NCI-H1105 treated with DMSO at 0.1 percent for 48 hours (cell line): Measurements from ENCODE around the gene DDR1.
"Not testable (repeated sequence)": the region's sequence is repeated elsewhere in the genome, so short reads cannot be mapped to it uniquely, and the experiment has no call there.

Experiments
- DNase-seq: peaks from one replicate; lab custom pipeline; 2025; lab: John Stamatoyannopoulos, UW

DDR1 gene

DNA sequence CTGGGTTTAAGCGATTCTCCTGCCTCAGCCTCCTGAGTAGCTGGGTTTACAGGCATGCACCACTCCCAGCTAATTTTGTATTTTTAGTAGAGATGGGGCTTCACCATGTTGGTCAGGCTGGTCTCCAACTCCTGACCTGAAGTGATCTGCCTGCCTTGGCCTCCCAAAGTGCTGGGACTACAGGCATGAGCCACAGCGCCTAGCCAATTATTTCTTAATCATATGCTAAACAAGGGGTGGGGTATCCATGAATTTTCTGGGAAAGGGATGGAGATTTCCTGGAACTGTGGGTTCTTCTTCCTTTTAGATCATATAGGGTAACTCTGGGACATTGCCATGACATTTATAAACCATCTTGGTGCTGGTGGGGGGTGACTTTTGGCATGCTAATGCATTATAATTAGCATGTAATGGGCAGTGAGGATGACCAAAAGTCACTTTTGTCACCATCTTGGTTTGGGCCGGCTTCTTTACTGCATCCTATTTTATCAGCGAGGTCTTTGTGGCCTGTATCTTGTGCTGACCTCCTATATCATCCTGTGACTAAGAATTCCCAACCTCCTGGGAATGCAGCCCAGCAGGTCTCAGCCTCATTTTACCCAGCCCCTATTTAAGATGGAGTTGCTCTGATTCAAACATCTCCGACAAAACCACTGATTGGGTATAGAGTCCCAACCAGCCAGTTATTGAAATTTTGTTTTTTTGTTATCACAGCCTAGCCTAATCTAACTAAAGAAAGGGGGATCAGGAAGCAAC is 29.9 kb upstream of the DDR1 start:
- no peak for DNase-seq

DNA sequence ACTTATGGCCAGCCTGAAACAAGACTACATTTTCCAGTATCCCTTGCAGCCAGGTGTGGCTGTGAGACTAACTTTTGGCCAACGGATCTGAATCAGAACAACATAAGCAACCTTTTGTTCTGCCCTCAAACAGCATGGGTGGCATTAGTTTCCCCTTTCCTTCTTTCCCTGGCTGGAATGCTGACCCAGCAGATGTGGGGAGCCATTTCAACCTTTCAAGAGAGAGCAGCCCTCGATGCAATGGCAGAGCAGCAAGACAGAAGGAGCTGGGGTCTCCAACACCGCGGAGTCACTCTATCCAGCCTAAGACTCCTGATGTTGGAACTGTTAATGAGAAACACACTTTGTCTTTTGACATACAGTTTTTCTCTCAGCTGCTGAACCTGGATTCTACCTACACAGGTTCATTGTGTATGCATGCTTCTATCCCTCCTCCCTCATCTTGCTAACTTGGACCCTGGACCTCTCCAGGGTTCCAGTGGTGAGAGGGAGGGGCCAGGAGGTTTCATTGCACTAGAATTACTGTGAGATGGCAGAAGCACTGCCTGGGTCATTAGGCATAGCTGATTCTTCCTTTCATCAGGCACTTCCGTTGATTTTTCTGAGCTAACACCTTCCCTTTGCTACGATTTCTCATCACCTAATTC is 28.8 kb upstream of the DDR1 start:
- DNase-seq: no peak

DNA sequence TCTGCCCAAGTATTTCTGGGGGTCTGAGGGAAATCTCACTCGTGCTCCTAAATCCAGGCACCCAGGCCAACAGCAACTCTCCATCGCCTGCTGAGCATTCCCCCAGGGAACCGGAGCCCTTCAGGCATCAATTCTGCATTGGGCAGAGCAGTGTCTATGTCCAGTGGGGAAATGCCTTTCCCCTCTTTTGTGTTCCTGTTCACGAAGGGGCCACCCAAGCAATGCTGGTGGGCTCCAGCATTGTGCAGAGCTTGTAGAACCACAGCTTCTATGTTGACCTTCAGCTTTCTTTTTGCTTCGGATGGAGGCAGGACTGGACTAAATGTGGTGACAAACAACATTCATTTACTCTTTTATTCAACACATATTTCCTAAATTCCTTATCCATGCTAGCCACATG is 27.2 kb upstream of the DDR1 start:
- no peak for DNase-seq

DNA sequence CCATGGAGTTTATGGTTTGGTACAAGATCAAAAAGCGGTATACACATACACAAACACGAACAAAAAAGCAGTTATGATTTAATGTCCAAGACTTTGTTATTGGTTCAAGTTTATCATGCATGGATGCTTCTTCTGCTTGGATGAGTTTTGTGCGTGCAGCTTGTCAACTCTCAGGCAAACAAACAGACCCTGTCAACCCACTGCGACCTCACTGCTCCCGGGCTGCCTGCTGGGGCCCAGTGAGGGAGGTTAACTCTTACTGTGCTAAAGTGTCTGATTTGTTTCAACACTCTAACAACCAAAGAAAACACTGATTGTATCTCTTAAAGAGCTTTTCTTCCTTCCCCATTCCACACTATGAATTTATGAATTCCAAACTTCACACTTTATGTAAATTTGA is 26.8 kb upstream of the DDR1 start:
- DNase-seq: no peak

DNA sequence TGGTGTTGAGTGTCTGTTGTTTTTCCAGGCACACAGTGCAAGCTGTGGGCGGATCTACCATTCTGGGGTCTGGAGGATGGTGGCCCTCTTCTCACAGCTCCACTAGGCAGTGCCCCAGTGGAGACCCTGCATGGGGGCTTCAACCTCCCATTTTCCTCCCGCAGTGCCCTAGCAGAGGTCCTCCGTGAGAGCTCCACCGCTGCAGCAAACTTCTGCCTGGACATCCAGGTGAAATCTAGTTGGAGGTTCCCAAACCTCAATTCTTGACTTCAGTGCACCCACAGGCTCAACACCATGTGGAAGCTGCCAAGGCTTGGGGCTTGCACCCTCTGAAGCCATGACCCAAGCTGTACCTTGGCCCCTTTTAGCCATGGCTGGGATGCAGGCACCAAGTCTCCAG is 24.6 kb upstream of the DDR1 start:
- DNase-seq: not testable (repeated sequence)

DNA sequence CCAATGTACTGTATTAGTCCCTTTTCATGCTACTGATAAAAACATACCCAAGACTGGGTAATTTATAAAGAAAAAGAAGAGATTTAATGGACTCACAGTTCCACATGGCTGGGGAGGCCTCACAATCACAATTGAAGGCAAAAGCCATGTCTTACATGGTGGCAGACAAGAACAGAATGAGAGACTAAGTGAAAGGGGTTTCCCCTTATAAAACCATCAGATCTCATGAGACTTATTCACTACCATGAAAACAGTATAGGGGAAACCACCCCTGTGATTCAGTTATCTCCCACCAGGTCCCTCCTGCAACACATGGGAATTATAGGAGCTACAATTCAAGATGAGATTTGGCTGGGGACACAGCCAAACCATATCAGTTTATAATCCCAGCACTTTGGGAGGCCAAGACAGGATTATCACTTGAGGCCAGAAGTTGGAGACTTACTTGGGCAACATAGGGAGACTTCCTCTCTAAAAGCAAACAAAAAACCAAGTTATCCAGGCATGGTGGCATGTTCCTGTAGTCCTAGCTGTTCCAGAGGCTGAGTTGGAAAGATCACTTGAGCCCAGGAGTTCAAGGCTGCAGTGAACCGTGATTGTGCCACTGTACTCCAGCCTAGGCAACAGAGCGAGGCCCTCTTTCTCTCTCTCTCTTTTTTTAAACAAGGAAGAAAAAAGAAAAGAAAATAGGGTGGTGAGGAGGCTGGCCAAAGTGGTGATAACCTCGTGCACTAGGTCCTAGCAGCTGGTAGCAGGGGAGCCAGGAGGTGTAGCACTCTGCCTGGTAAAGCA is 22.9 kb upstream of the DDR1 start:
- no peak for DNase-seq

DNA sequence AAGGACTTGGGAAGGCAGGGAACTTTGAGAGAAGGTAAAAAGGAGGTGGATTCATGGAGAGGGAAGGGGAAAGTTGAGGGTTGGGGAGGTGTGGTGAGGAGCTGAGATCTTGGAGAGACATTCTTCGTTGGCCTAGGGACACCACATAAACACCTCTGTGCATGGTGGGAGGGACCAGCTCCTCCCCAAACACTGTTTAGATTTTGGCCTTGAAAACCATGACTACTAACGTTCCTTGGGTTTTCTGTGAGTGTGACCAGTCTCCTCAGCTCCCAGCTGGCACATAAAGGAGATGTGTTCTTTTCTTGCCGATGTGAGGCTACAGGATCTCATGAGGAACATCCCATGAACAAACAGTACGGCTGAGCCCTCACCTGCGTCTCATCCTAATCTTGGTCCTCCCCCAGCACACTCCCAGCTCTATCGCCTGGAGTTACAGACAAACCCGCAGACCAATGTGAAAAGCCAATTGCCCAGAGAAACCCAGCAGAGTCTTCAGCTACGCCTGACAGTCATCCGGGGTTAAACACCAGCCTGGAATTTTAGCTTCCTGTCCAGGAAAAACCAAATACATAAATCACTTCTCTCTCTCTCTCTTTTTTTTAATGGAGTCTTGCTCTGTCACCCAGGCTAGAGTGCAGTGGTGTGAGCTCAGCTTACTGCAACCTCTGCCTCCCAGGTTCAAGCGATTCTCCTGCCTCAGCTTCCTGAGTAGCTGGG is 22.0 kb upstream of the DDR1 start:
- no peak for DNase-seq

DNA sequence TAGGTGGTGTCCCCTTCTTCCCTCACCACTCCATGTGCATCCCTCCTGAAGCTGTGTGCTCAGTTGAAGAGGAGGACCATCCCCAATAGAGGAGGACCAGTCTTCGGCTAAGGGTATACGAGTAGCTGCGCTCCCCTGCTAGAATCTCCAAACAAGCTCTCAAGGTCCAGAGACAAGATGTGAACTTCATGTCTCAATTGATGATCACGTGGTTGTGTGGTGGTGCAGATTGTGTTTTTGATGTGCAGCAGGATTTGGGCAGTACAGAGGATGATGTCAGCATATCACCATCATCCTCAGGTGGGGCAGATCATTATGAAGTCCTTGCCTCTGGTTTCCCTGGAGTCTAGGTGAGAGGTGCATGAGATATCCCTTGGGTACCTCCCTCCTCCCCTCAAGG is 20.0 kb upstream of the DDR1 start:
- DNase-seq: no peak

DNA sequence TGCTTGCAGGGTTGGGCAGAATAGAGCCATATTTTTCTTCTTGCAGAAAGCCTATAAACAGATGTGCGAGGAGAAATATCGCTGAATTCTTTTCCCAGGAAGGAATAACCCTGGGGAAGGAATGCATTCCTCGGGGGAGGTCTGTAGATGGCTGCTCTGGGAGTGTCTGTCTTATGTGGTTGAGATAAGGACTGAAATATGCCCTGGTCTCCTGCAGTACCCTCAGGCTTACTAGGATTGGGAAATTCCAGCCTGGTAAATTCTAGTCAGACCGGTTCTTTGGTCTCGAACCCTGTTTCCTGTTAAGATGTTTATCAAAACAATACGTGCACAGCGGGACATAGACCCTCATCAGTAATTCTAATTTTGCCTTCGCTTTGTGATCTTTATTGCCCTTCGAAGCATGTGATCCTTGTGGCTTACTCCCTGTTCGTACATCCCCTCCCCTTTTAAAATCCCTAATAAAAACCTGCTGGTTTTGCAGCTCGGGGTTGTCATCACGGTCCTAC is 15.0 kb upstream of the DDR1 start:
- not testable (repeated sequence) for DNase-seq

DNA sequence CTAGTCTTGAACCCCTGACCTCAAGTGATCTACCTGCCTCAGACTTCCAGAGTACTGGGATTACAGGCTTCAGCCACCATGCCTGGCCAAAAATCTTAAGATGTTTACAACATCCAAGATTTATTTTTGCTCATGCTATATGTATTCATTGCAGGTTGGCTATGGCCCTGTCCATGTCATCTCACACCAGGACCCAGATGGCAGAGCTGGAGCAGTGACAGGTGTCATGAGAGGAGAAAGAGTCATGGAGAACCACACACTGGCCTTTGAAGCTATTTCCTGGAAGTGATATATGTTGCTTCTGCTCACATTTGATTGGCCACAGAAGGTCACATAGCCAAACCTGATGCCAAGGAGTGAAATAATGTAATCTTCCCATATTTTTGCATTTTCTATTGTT is 13.8 kb upstream of the DDR1 start:
- no peak for DNase-seq

DNA sequence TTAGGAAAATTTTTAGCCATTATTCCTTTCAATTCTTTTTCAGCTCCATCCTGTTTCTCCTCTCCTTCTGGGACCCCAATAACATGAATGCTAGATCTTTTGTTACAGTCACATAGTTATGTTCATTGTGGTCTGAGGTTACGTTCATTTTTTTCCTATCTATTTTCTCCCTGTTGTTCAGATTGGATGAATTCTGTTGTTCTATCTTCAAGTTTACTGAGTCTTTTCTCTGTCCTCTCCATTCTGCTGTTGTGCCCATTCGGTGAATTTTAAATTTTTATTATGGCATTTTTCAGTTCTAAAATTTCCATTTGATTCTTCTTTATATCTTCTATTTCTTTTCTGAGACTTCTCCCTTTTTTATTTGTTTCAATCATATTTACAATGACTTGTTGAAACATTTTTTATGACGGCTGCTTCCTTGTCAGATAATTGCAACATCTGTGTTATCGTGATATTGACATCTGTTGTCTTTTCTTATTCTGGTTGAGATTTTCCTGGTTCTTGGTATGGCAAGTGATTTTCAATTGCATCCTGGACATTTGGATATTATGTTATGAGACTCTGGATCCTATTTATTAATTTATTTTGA is 12.6 kb upstream of the DDR1 start:
- DNase-seq: no peak

DNA sequence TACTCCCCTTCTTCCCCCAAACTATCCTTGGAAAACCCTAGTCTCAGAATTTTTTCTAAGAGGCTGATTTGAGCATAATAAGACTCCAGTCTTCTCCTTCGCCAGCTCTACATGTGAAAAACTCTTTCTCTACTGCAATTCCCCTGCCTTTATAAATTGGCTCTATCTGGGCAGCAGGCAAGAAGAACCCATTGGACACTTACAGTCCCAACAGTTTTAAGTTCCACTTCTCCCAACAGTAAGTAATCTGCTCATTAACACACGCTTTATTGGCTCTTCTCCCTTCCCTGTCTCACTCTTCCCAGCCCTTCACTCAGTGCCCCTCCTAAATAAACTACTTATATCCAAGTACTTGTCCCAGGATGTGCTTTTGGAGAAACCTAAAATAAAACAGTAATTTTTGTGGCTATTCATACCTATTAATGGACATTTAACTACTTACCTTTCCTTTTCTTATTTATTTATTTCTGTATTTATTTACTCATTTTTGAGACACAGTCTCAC is 11.1 kb upstream of the DDR1 start:
- no peak for DNase-seq

DNA sequence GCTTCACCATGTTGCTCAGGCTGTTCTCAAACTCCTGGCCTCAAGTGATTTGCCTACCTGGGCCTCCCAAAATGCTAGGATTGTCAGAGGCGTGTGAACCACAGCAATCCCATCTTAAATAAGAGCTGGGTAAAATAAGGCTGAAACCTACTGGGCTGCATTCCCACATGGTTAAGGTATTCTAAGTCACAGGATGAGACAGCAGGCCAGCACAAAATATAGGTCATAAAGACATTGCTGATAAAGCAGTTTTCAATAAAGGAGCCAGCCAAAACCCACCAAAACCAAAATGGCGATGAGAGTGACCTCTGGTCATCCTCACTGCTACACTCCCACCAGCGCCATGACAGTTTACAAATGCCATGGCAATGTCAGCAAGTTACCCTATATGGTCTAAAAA is 10.5 kb upstream of the DDR1 start:
- not testable (repeated sequence) for DNase-seq

DNA sequence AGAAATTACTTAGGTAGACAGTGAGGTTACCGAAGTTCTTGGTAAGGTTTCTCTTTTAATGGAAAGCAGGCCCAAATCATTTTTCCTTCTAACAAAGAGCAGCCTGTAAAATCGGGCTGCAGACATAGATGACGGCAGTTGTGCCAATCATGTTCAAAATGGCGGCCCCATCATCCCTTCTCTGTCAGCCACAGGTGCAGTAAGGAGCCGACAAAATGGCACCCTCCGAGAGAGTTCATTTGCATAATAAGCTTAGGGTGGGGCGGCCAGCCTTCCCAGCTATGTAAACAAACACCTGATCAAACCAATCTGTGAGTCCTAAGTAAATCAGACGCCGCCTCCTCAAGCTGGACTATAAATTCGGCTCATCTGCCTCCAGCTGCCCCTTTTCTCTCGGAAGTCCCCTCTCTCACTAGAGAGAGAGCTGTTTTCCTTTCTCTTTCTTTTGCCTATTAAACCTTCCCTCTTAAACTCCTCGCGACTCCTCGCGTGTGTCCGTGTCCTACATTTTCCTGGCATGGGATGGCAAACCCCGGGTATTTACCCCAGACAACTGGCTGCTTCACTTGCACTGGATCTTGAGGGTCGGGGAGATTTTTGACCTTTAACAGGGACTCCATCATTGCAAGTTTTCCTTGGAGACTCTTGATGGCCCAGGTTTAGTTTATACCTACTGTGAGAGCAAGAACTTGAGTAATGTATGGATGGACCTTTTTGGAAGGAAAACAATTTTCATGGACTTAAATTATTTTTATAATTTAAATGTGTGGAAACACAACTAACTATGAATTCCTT is 8.9 kb upstream of the DDR1 start:
- DNase-seq: peak; percentile 7

DNA sequence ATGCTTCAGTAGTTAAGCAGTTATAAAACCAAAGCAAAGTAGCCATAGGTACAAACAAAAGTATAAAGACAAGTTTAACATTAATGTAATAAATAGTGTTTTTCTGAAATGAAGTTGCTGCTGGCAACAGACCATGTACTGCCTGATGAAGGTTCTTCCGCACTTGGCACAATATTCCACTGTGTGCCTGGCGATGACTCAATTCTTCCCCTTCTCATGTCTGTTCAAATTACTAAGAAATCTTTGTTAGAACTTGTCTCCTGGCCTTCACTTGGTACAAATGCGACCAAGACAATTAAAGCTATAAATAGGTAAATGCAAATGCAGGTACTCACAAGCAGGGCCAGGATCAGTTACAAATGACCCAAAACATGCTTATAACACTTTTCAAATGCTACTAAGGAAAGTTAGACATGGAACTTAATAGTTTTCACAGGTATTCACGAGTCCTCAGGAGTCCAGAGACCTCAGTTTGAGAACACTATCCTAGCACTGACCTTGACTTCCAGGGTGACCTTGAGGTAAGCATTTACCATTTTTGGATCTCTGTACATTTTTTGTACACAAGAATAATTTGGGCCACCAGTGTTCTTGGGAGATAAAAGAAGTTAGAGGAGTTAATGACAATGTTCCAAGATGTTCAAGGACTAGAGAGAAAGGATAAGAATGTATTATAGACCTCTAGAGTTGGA is 8.1 kb upstream of the DDR1 start:
- DNase-seq: no peak

DNA sequence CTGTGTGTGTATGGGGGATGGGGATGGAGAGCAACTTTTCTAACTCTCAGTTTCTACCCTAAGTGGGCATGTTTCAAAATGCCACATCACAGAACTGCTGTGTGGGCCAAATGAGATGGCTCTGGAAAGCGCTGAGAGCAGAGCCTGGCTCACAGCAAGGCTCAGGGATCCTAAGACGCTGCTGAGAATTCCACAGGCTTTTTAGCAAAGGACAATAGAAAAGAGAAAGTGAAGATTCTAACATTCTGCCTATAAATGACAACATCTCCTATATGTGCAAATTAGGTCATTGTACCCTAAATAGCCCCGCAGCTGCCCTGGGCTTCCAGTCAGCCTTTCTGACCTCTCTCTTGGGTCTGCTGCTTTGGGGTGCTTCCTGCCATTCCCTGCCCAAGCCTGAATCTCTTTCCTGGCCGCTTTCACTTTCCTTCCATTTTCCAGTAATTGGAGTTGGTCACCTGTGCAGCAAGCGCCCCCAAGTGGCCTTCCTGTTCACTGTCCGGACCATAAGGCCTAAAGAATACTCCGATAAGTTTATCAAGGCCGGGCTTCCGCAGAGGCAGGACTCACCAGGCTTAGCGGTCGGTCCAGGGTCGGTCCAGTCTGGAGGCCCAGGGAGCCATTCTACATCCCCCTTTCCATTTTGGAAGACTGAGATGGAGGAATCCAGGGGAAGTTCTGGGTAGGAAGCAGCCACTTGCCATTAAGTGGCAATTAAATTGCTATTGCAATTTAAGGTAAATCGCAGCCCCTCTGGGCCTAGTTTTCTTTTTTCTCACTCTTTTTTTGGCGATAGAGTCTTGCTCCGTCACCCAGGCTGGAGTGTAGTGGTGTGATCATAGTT is 6.7 kb upstream of the DDR1 start:
- DNase-seq: peak; percentile 86

DNA sequence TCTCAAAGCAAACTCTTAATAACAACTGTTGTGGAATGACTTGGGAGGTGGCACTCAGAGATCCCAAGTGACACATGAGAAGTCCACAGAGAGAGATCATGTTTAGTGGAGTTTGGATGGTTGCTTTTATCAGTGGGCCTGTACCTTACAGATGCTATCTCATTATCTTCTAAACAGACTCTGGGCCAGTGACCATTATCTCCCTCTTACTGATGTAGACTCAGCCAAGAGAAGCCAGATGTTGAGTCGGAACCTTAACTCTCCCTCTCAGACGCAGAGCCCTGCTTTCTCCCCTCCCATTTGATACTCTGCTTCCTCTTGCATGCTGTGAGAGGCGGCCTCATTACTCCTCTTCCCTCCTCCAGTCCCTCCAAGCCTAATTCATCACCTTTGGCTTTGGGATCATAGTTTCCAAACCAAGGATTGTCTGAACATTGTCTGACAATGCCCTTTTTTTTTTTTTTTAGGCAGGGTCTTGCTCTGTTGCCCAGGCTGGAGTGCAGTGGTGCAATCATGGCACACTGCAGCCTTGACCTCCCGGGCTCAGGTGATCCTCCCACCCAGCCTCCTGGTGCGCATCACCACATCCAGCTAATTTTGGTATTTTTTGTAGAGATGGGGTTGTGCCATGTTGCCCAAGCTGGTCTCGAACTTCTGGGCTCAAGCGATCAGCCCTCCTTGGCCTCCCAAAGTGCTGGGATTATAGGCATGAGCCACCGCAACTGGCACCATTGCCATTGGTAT is 4.5 kb upstream of the DDR1 start:
- DNase-seq: no peak

DNA sequence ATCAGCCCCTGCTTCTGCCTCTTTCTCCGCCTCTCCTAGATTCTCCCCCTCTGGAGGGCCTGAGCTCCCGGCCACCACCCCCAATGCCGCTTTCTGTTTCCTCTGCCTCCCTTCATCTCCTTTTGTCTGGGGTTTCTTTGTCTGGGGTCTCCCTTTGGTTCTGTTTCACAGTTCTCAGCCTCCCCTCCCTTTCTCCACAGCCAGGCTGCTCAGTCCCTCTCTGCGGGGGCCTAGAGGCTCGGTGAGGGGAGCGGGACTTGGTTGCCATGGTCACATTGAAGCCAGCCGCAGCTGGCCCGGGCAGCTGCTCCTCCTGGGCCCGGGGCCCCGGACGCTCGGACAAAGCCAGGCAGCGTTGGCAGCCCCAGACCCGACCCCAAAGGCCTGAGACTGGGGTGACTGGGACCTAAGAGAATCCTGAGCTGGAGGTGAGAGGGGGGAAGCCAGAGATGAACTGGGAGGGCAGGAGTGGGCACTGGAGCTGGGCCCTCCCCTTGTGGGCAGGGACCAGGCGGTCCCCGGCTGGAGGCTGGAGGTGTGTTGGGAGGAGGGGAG is 3.5 kb upstream of the DDR1 start:
- no peak for DNase-seq
